NT2/D1 (cell line): ENCODE results near the gene DPEP2NB.
"Not testable (repeated sequence)": the region's sequence is repeated elsewhere in the genome, so short reads cannot be mapped to it uniquely, and the experiment has no call there.

Experiments used
- DNase-seq: peaks from one replicate; pipeline ENCODE4 v3.0.0-alpha.2; 2011; ENCODE audit warnings: low read depth, low spot score
- H3K27me3 ChIP-seq: 2 replicates; pipeline ENCODE4 v1.6.0; 2011; ENCODE audit warnings: mild to moderate bottlenecking; ENCODE audit not compliant: insufficient read length, insufficient read depth
- H3K36me3 ChIP-seq: 2 replicates; pipeline ENCODE4 v1.6.1; 2011; ENCODE audit warnings: mild to moderate bottlenecking, low read length, mixed read lengths; ENCODE audit not compliant: insufficient read depth, insufficient read length
- H3K4me1 ChIP-seq: 2 replicates; pipeline ENCODE4 v1.5.1; 2011; ENCODE audit not compliant: insufficient read depth, insufficient read length
- H3K4me3 ChIP-seq: 2 replicates; pipeline ENCODE4 v1.5.1; 2011; ENCODE audit warnings: low read depth; ENCODE audit not compliant: insufficient read length
- H3K9ac ChIP-seq: 2 replicates; pipeline ENCODE4 v1.6.0; 2011; ENCODE audit warnings: low read depth; ENCODE audit not compliant: insufficient read length
- H3K9me3 ChIP-seq: 2 replicates; pipeline ENCODE4 v1.5.1; 2011; ENCODE audit warnings: mild to moderate bottlenecking, low read length; ENCODE audit not compliant: insufficient read depth
- SUZ12 ChIP-seq: IDR thresholded peaks from 2 replicates; pipeline ENCODE4 v1.6.1; 2011; ENCODE audit not compliant: insufficient read length, insufficient read depth; ENCODE audit errors: extremely low read depth
- YY1 ChIP-seq: IDR thresholded peaks from 2 replicates; pipeline ENCODE4 v1.6.1; 2011; ENCODE audit not compliant: insufficient read length, insufficient read depth
- ZNF274 ChIP-seq: IDR thresholded peaks from 2 replicates; pipeline ENCODE4 v1.6.1; 2011; ENCODE audit warnings: mild to moderate bottlenecking, low read depth, low read length

Gene DPEP2NB

GRCh38 chr16:68013440-68013839 lies 2.3 kb downstream of the DPEP2NB start:
- TF ChIP-seq SUZ12 (no peak), ZNF274 (no peak), YY1 (no peak)
- H3K4me3 ChIP-seq = no peak overlapping the region
- no peaks in the 10 kb centered on the region for H3K9me3 ChIP-seq
- no peaks in the 10 kb centered on the region for H3K27me3 ChIP-seq
- H3K36me3 ChIP-seq = no peaks in the 10 kb centered on the region
- peaks cover 3% of the 10 kb centered on the region for H3K4me1 ChIP-seq
- no peak overlapping the region for H3K9ac ChIP-seq
- no peak for DNase-seq

GRCh38 chr16:68009872-68010271 lies 5.8 kb downstream of the DPEP2NB start:
- not testable (repeated sequence) for H3K9ac ChIP-seq, H3K4me3 ChIP-seq

GRCh38 chr16:68009157-68009735 lies 6.5 kb downstream of the DPEP2NB start:
- Histone ChIP-seq H3K9me3 (no peaks in the 10 kb centered on the region), H3K9ac (no peak overlapping the region), H3K36me3 (no peaks in the 10 kb centered on the region), H3K4me1 (peaks cover 6% of the 10 kb centered on the region), H3K27me3 (no peaks in the 10 kb centered on the region), H3K4me3 (no peak overlapping the region)
- TF ChIP-seq YY1 (no peak), ZNF274 (no peak), SUZ12 (no peak)
- no peak for DNase-seq

More at GRCh38 chr16:68009872-68010271, 5.8 kb downstream of the DPEP2NB start:
- not testable (repeated sequence) for H3K4me1 ChIP-seq, H3K27me3 ChIP-seq, DNase-seq, H3K9me3 ChIP-seq, H3K36me3 ChIP-seq

GRCh38 chr16:68005786-68006286 lies 9.9 kb downstream of the DPEP2NB start:
- peak; percentile 51 for DNase-seq
- H3K4me3 ChIP-seq = no peak overlapping the region
- no peak overlapping the region for H3K9ac ChIP-seq

GRCh38 chr16:68005211-68005610 lies 10.5 kb downstream of the DPEP2NB start:
- H3K4me3 ChIP-seq = no peak overlapping the region
- TF ChIP-seq SUZ12 (no peak), YY1 (no peak), ZNF274 (no peak)
- H3K27me3 ChIP-seq = no peaks in the 10 kb centered on the region
- no peaks in the 10 kb centered on the region for H3K9me3 ChIP-seq
- peaks cover 6% of the 10 kb centered on the region for H3K4me1 ChIP-seq
- DNase-seq = no peak
- H3K9ac ChIP-seq = no peak overlapping the region
- no peaks in the 10 kb centered on the region for H3K36me3 ChIP-seq

More at GRCh38 chr16:68005786-68006286, 9.9 kb downstream of the DPEP2NB start:
- TF ChIP-seq SUZ12 (no peak), ZNF274 (no peak), YY1 (no peak)
- H3K27me3 ChIP-seq = no peaks in the 10 kb centered on the region
- H3K4me1 ChIP-seq = peaks cover 6% of the 10 kb centered on the region
- no peaks in the 10 kb centered on the region for H3K36me3 ChIP-seq
- H3K9me3 ChIP-seq = no peaks in the 10 kb centered on the region

GRCh38 chr16:68003031-68003430 lies 12.7 kb downstream of the DPEP2NB start:
- no peak for DNase-seq
- Histone ChIP-seq H3K9me3 (peaks cover 7% of the 10 kb centered on the region; the same call in 1 of the 2 replicates), H3K27me3 (no peaks in the 10 kb centered on the region), H3K4me3 (no peak overlapping the region), H3K36me3 (no peaks in the 10 kb centered on the region), H3K9ac (no peak overlapping the region), H3K4me1 (peaks cover 2% of the 10 kb centered on the region)
- no peak for TF ChIP-seq ZNF274
- TF ChIP-seq YY1 = no peak
- TF ChIP-seq SUZ12 = no peak

GRCh38 chr16:68000450-68000849 lies 15.3 kb downstream of the DPEP2NB start:
- Histone ChIP-seq H3K27me3 (no peaks in the 10 kb centered on the region), H3K36me3 (no peaks in the 10 kb centered on the region), H3K4me3 (no peak overlapping the region), H3K9me3 (peaks cover 7% of the 10 kb centered on the region; the same call in 1 of the 2 replicates), H3K9ac (no peak overlapping the region), H3K4me1 (peaks cover 2% of the 10 kb centered on the region)
- TF ChIP-seq ZNF274 (no peak), SUZ12 (no peak), YY1 (no peak)
- DNase-seq = no peak

GRCh38 chr16:67999985-68000384 lies 15.7 kb downstream of the DPEP2NB start:
- DNase-seq = no peak
- H3K9me3 ChIP-seq = peaks cover 7% of the 10 kb centered on the region; the same call in 1 of the 2 replicates
- H3K9ac ChIP-seq = no peak overlapping the region
- H3K4me3 ChIP-seq = no peak overlapping the region
- TF ChIP-seq YY1 (no peak), ZNF274 (no peak), SUZ12 (no peak)
- no peaks in the 10 kb centered on the region for H3K36me3 ChIP-seq
- H3K27me3 ChIP-seq = no peaks in the 10 kb centered on the region
- H3K4me1 ChIP-seq = no peaks in the 10 kb centered on the region

GRCh38 chr16:67998779-67999688 lies 16.7 kb downstream of the DPEP2NB start, which contains the start of gene DPEP2:
TSS of gene DPEP2 (minus strand) at chr16:67999484. CDS start at chr16:67993212, 6,272 bp downstream.
- not testable (repeated sequence) for H3K9ac ChIP-seq, H3K36me3 ChIP-seq, H3K4me3 ChIP-seq, DNase-seq, H3K9me3 ChIP-seq, H3K27me3 ChIP-seq, H3K4me1 ChIP-seq

- H3K36me3 ChIP-seq, H3K9ac ChIP-seq, H3K4me3 ChIP-seq, H3K9me3 ChIP-seq, H3K4me1 ChIP-seq, H3K27me3 ChIP-seq, DNase-seq: not testable (repeated sequence)
Observed at GRCh38 chr16:67998231-67998778, 17.4 kb downstream of the DPEP2NB start.
